H9 (cell line): Measurements from ENCODE around the gene MCF2L. TPM values are rescaled to one million over a fixed set of nuclear protein-coding genes. Genes with fewer than 3 reads are reported as not detected.
"Not testable (repeated sequence)": the region's sequence is repeated elsewhere in the genome, so short reads cannot be mapped to it uniquely, and the experiment has no call there.

Source experiments
- DNase-seq: peaks from one replicate; pipeline ENCODE4 v3.0.0-alpha.2; 2017
- H2AFZ ChIP-seq: one replicate; pipeline ENCODE4 v1.6.1; 2013; ENCODE audit warnings: mild to moderate bottlenecking, low read length, control low read depth, moderate library complexity
- H2AK5ac ChIP-seq: 2 replicates; pipeline ENCODE4 v1.6.1; 2013; ENCODE audit warnings: low read length, control low read depth, mixed read lengths; ENCODE audit not compliant: insufficient read length
- H2BK120ac ChIP-seq: one replicate; pipeline ENCODE4 v1.6.1; 2013; ENCODE audit warnings: low read depth, mild to moderate bottlenecking, low read length, control low read depth, inconsistent platforms; ENCODE audit not compliant: poor library complexity, severe bottlenecking
- H2BK12ac ChIP-seq: 2 replicates; pipeline ENCODE4 v1.6.1; 2013; ENCODE audit warnings: low read length, control low read depth, mixed read lengths, low read depth; ENCODE audit not compliant: insufficient read length
- H2BK15ac ChIP-seq: 2 replicates; pipeline ENCODE4 v1.6.1; 2013; ENCODE audit warnings: low read depth, low read length, control low read depth
- H2BK20ac ChIP-seq: one replicate; pipeline ENCODE4 v1.6.1; 2013; ENCODE audit warnings: low read depth, mild to moderate bottlenecking, low read length, control low read depth, inconsistent platforms; ENCODE audit not compliant: poor library complexity, severe bottlenecking
- H2BK5ac ChIP-seq: 2 replicates; pipeline ENCODE4 v1.6.1; 2013; ENCODE audit warnings: low read length, control low read depth, mixed read lengths; ENCODE audit not compliant: insufficient read length
- H3K14ac ChIP-seq: 2 replicates; pipeline ENCODE4 v1.6.1; 2013; ENCODE audit warnings: low read length, control low read depth; ENCODE audit not compliant: insufficient read depth
- H3K18ac ChIP-seq: 2 replicates; pipeline ENCODE4 v1.6.1; 2013; ENCODE audit warnings: low read depth, mild to moderate bottlenecking, mixed read lengths, low read length, control low read depth; ENCODE audit not compliant: insufficient read length
- H3K23ac ChIP-seq: 2 replicates; pipeline ENCODE4 v1.6.1; 2013; ENCODE audit warnings: low read length, control low read depth, mixed read lengths, low read depth; ENCODE audit not compliant: insufficient read length
- H3K23me2 ChIP-seq: 2 replicates; pipeline ENCODE4 v1.6.1; 2013; ENCODE audit warnings: low read depth, mild to moderate bottlenecking, mixed read lengths, low read length, control low read depth; ENCODE audit not compliant: insufficient read length, poor library complexity, severe bottlenecking
- H3K27ac ChIP-seq: 2 replicates; pipeline ENCODE4 v1.5.1; 2013; ENCODE audit warnings: low read length, control low read depth, mixed read lengths, low read depth; ENCODE audit not compliant: insufficient read length
- H3K27me3 ChIP-seq: 2 replicates; pipeline ENCODE4 v1.6.1; 2013; ENCODE audit warnings: low read length, control low read depth, inconsistent platforms; ENCODE audit not compliant: insufficient read depth
- H3K4ac ChIP-seq: 2 replicates; pipeline ENCODE4 v1.6.1; 2013; ENCODE audit warnings: low read depth, mild to moderate bottlenecking, control low read depth, inconsistent platforms, low read length, moderate library complexity
- H3K4me1 ChIP-seq: 2 replicates; pipeline ENCODE4 v1.6.1; 2013; ENCODE audit warnings: low read length, control low read depth, inconsistent platforms; ENCODE audit not compliant: insufficient read depth
- H3K4me2 ChIP-seq: 2 replicates; pipeline ENCODE4 v1.6.1; 2013; ENCODE audit warnings: low read length, control low read depth, mixed read lengths; ENCODE audit not compliant: insufficient read length, insufficient read depth
- H3K56ac ChIP-seq: 2 replicates; pipeline ENCODE4 v1.6.1; 2013; ENCODE audit warnings: low read depth, mild to moderate bottlenecking, mixed read lengths, low read length, control low read depth; ENCODE audit not compliant: insufficient read length
- H3K79me1 ChIP-seq: 2 replicates; pipeline ENCODE4 v1.6.1; 2013; ENCODE audit warnings: low read depth, mild to moderate bottlenecking, moderate library complexity, low read length, control low read depth, inconsistent platforms; ENCODE audit not compliant: insufficient read depth, poor library complexity, severe bottlenecking
- H3K79me2 ChIP-seq: 2 replicates; pipeline ENCODE4 v1.6.1; 2013; ENCODE audit warnings: low read length, control low read depth, inconsistent platforms; ENCODE audit not compliant: insufficient read depth
- H3K9ac ChIP-seq: 2 replicates; pipeline ENCODE4 v1.6.1; 2013; ENCODE audit warnings: low read length, control low read depth, mixed read lengths; ENCODE audit not compliant: insufficient read length; ENCODE audit errors: extremely low read depth
- H3K9me3 ChIP-seq: one replicate; pipeline ENCODE4 v1.6.1; 2013; ENCODE audit warnings: low read depth, low read length, inconsistent platforms; ENCODE audit not compliant: control insufficient read depth
- H3T11ph ChIP-seq: one replicate; pipeline ENCODE4 v1.6.1; 2013; ENCODE audit warnings: mild to moderate bottlenecking, low read length, control low read depth, inconsistent platforms
- H4K20me1 ChIP-seq: one replicate; pipeline ENCODE4 v1.6.1; 2013; ENCODE audit not compliant: control insufficient read depth, insufficient read length, insufficient read depth
- H4K5ac ChIP-seq: 2 replicates; pipeline ENCODE4 v1.6.1; 2013; ENCODE audit warnings: low read depth, mild to moderate bottlenecking, mixed read lengths, low read length, control low read depth; ENCODE audit not compliant: insufficient read length
- H4K8ac ChIP-seq: replicated peaks from 2 replicates; pipeline ENCODE4 v1.6.1; 2013; ENCODE audit warnings: low read length, control low read depth, mixed read lengths, low read depth; ENCODE audit not compliant: insufficient read length
- H4K91ac ChIP-seq: 2 replicates; pipeline ENCODE4 v1.6.1; 2013; ENCODE audit warnings: low read depth, mild to moderate bottlenecking, moderate library complexity, mixed read lengths, low read length, control low read depth; ENCODE audit not compliant: insufficient read length
- H3K27ac Mint-ChIP-seq, 3 experiments: 2 replicates in 2 of 3; 3 replicates in 1 of 3; pipeline ENCODE4 v1.8.0; 2020 to 2021; ENCODE audit warnings: mixed read lengths in 3 of 3, mild to moderate bottlenecking in 1 of 3, moderate library complexity in 1 of 3
- H3K27me3 Mint-ChIP-seq: 2 replicates; pipeline ENCODE4 v1.8.0; 2021; ENCODE audit warnings: low read depth, mild to moderate bottlenecking, moderate library complexity, mixed read lengths
- H3K36me3 Mint-ChIP-seq, 3 experiments: 2 replicates in 2 of 3; 3 replicates in 1 of 3; pipeline ENCODE4 v1.8.0; 2020 to 2021; ENCODE audit warnings: low read depth in 3 of 3, mixed read lengths in 3 of 3; ENCODE audit not compliant: insufficient read depth in 1 of 3
- H3K4me1 Mint-ChIP-seq, 2 experiments: 2 replicates each; pipeline ENCODE4 v1.8.0; 2020; ENCODE audit warnings: mixed read lengths in 2 of 2
- H3K4me3 Mint-ChIP-seq, 2 experiments: 2 replicates in 1 of 2; 3 replicates in 1 of 2; pipeline ENCODE4 v1.8.0; 2020 to 2021; ENCODE audit warnings: mild to moderate bottlenecking in 2 of 2, mixed read lengths in 2 of 2, moderate library complexity in 1 of 2
- H3K9me3 Mint-ChIP-seq, 2 experiments: 2 replicates in 1 of 2; 3 replicates in 1 of 2; pipeline ENCODE4 v1.8.0; 2020; ENCODE audit warnings: mild to moderate bottlenecking in 2 of 2, mixed read lengths in 2 of 2, moderate library complexity in 1 of 2
- CTCF ChIP-seq: fragments of 200-600 bp; sonication (generic); conservative IDR thresholded peaks from 3 replicates; pipeline ENCODE4 v1.8.0; 2021; ENCODE audit warnings: antibody characterized with exemption, mild to moderate bottlenecking
- WGBS: extraction: QIAGEN DNeasy Blood & Tissue Kit; methylation state at CpG from one replicate; pipeline ENCODE4 v1.1.7; 2013; ENCODE audit warnings: missing lambda C conversion rate, low lambda C conversion rate, mixed read lengths; ENCODE audit not compliant: insufficient read length; ENCODE audit errors: extremely low coverage; 5-methylcytosine and 5-hydroxymethylcytosine counted together
- total RNA-seq: library from RNA; stranded (reverse); gene quantifications from 2 replicates; pipeline ENCODE4 v1.2.1, GENCODE V29; 2021

The MCF2L gene
- total RNA-seq, 1 experiment from 2014 or later: 18.5 TPM

GRCh38 chr13:113099142-113099541 is 130.1 kb downstream of the MCF2L start:
- no peak overlapping the region for H3K14ac ChIP-seq

GRCh38 chr13:113102302-113102701 is 133.3 kb downstream of the MCF2L start:
- H2BK120ac ChIP-seq, H3K9me3 Mint-ChIP-seq, H4K8ac ChIP-seq, DNase-seq, H3K4me2 ChIP-seq, H3K14ac ChIP-seq, H3K23ac ChIP-seq, H4K5ac ChIP-seq, H3K4me3 Mint-ChIP-seq, H3K27me3 Mint-ChIP-seq, H2AFZ ChIP-seq, H2BK20ac ChIP-seq, H2BK5ac ChIP-seq, H2BK15ac ChIP-seq, H3K4me1 ChIP-seq, H4K91ac ChIP-seq, H2BK12ac ChIP-seq, H3K36me3 Mint-ChIP-seq, H3K9ac ChIP-seq, H3K4ac ChIP-seq, H4K20me1 ChIP-seq, H3K27me3 ChIP-seq, H3K79me2 ChIP-seq, H2AK5ac ChIP-seq, H3K56ac ChIP-seq, H3K27ac ChIP-seq, H3K27ac Mint-ChIP-seq, H3K9me3 ChIP-seq, H3K23me2 ChIP-seq, H3K18ac ChIP-seq, H3K79me1 ChIP-seq, H3T11ph ChIP-seq: not testable (repeated sequence)
- H3K4me1 Mint-ChIP-seq: peaks cover 7 to 18% of the 10 kb centered on the region in 2 experiments; a peak in 2 of 4 replicates
- no CpG with 5 or more reads among the region's 10 CpGs for WGBS

More at GRCh38 chr13:113099142-113099541, 130.1 kb downstream of the MCF2L start:
- Histone ChIP-seq H3K4ac (no peak overlapping the region), H3K23me2 (no peaks in the 10 kb centered on the region), H4K8ac (no peak overlapping the region), H3K27ac (no peak overlapping the region), H3K9ac (no peak overlapping the region), H2AFZ (no peak overlapping the region), H3K18ac (no peak overlapping the region), H2BK15ac (no peak overlapping the region), H2BK120ac (no peak overlapping the region), H2BK12ac (no peak overlapping the region), H3K4me2 (no peak overlapping the region), H3T11ph (no peak overlapping the region), H4K20me1 (no peaks in the 10 kb centered on the region), H2AK5ac (no peak overlapping the region), H2BK5ac (no peak overlapping the region), H3K79me2 (no peaks in the 10 kb centered on the region), H3K56ac (no peak overlapping the region), H2BK20ac (no peak overlapping the region), H4K91ac (no peak overlapping the region), H4K5ac (no peak overlapping the region), H3K23ac (no peak overlapping the region), H3K27me3 (no peaks in the 10 kb centered on the region), H3K9me3 (no peaks in the 10 kb centered on the region), H3K4me1 (no peaks in the 10 kb centered on the region), H3K79me1 (no peaks in the 10 kb centered on the region)
- no peak for TF ChIP-seq CTCF
- H3K27ac Mint-ChIP-seq: no peak overlapping the region
- DNase-seq: no peak
- no peaks in the 10 kb centered on the region for H3K9me3 Mint-ChIP-seq
- H3K4me3 Mint-ChIP-seq: no peak overlapping the region
- peaks cover 6 to 9% of the 10 kb centered on the region in 2 experiments for H3K4me1 Mint-ChIP-seq
- peaks cover 2% of the 10 kb centered on the region for H3K27me3 Mint-ChIP-seq
- no peaks in the 10 kb centered on the region; a peak in 1 of 7 replicates for H3K36me3 Mint-ChIP-seq
- no CpG with 5 or more reads among the region's 11 CpGs for WGBS
